GM12891 (cell line): ENCODE results near the gene GOLT1A.

Experiments used
- POLR2A ChIP-seq: IDR thresholded peaks from 2 replicates; pipeline ENCODE4 v1.6.1; 2011; ENCODE audit warnings: low read depth, low read length, control low read depth
- POLR2AphosphoS5 ChIP-seq: IDR thresholded peaks from 2 replicates; pipeline ENCODE4 v1.6.1; 2011; ENCODE audit warnings: low read depth, low read length, control low read depth
- SPI1 ChIP-seq: IDR thresholded peaks from 2 replicates; pipeline ENCODE4 v1.6.1; 2011; ENCODE audit warnings: low read depth, low read length, control low read depth
- TAF1 ChIP-seq: IDR thresholded peaks from 2 replicates; pipeline ENCODE4 v1.6.1; 2011; ENCODE audit warnings: low read depth, low read length, control low read depth

- no peak for TF ChIP-seq POLR2A
- no peak for TF ChIP-seq POLR2AphosphoS5
- TF ChIP-seq TAF1 = no peak
- no peak for TF ChIP-seq SPI1
Observed at GRCh38 chr1:204169858-204170257, 43.9 kb downstream of the GOLT1A start.
